Brain microvascular endothelial cell (primary cell): Measurements from ENCODE around the gene CST9L.
"Not testable (repeated sequence)": the region's sequence is repeated elsewhere in the genome, so short reads cannot be mapped to it uniquely, and the experiment has no call there.

ENCODE experiments used
- DNase-seq: peaks from one replicate; pipeline ENCODE4 v3.0.0-alpha.2; 2020
- H3K27ac ChIP-seq: fragments of 250-450 bp; sonication (Bioruptor Pico); 2 replicates; pipeline ENCODE4 v1.5.1; 2020; ENCODE audit warnings: mild to moderate bottlenecking, moderate library complexity
- H3K27me3 ChIP-seq: fragments of 250-450 bp; sonication (Bioruptor Pico); replicated peaks from 2 replicates; pipeline ENCODE4 v1.5.1; 2020; ENCODE audit warnings: mild to moderate bottlenecking
- H3K36me3 ChIP-seq: fragments of 250-450 bp; sonication (Bioruptor Pico); replicated peaks from 2 replicates; pipeline ENCODE4 v1.5.1; 2020; ENCODE audit warnings: mild to moderate bottlenecking
- H3K4me3 ChIP-seq: 2 replicates; pipeline ENCODE4 v1.5.1; 2011; ENCODE audit warnings: low read depth, mild to moderate bottlenecking, control low read depth, low read length, moderate library complexity
- in situ Hi-C: cut with HindIII; loops from 2 replicates; pipeline ENCODE4 v1.10.0; 2017; ENCODE audit warnings: low sequenced_read_pairs, low pct_ligation_motif_present
- TF ChIP-seq, protein P1 (sequence below): IDR thresholded peaks from 2 replicates; pipeline ENCODE4 v1.5.1; 2011; ENCODE audit warnings: low read depth, mild to moderate bottlenecking, moderate library complexity, low read length, control low read depth, inconsistent platforms; ENCODE audit errors: missing control alignments

The CST9L gene

DNA sequence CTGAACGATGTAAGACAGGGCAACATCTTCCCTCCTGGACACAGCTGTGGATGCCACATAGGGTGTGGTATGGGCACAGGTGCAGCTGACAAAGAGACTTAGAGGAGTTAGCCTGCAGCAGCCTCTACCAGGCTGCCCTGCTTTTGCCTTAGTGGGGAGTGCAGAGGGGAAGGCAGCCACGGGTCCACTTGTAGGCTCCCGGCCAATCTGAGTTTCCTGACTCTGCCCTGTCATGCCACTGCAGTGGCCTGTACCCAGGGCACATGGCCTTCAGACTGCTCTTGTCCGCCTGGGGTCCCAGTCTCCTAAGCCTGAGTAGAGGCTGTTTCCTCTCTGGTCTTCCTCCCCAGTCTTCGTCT, 17.1 kb upstream of the CST9L start:
- TF ChIP-seq, protein P1, sequence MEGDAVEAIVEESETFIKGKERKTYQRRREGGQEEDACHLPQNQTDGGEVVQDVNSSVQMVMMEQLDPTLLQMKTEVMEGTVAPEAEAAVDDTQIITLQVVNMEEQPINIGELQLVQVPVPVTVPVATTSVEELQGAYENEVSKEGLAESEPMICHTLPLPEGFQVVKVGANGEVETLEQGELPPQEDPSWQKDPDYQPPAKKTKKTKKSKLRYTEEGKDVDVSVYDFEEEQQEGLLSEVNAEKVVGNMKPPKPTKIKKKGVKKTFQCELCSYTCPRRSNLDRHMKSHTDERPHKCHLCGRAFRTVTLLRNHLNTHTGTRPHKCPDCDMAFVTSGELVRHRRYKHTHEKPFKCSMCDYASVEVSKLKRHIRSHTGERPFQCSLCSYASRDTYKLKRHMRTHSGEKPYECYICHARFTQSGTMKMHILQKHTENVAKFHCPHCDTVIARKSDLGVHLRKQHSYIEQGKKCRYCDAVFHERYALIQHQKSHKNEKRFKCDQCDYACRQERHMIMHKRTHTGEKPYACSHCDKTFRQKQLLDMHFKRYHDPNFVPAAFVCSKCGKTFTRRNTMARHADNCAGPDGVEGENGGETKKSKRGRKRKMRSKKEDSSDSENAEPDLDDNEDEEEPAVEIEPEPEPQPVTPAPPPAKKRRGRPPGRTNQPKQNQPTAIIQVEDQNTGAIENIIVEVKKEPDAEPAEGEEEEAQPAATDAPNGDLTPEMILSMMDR: no peak
- H3K4me3 ChIP-seq: no peak overlapping the region
- no peaks in the 10 kb centered on the region for H3K27me3 ChIP-seq
- H3K36me3 ChIP-seq: no peaks in the 10 kb centered on the region
- H3K27ac ChIP-seq: no peak overlapping the region
- no peak for DNase-seq
- in situ Hi-C loops: no loop called here

DNA sequence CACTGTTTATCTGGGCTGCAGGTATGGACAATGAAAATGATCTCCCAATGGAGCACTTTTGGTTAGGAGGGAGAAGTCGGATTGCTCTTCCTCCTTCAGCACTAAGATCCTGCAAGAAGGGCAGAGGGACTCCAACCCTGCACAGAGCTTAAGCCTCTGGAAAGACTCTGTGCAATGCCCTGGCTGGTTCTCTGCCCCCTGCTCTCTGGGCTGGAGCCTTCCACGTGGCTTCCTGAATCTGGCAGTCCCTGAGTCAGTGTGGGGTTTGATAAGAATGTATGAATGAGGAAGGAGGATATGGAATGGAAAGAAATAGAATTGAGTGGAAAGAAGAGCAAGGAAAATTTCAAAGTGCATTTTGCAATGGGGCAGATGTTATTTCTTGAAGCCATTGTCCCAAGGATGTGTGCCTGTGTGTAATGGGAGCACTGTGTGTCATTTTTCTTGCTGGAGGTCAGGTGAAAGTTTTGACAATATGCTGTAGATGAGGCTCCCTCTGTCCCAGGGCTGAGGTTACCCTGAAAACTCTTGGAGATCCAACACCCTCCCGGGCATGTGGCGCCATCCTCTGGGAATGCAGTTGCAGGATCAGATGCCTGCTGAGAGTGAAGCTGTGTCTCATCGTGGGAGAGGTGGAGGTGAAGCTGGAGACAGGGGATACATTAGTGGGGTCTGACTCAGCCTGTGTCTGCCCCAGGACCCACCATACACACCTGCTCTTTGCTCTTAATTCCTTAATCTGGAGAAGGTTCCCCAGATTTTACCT, 16.3 kb upstream of the CST9L start:
- TF ChIP-seq, protein P1: no peak
- Histone ChIP-seq H3K36me3 (no peaks in the 10 kb centered on the region), H3K27ac (no peak overlapping the region), H3K27me3 (no peaks in the 10 kb centered on the region), H3K4me3 (no peak overlapping the region)
- DNase-seq: no peak
- in situ Hi-C loops: no loop called here

GRCh38 chr20:23583526-23583925, 15.2 kb upstream of the CST9L start:
- in situ Hi-C loops: no loop called here
- no peak for DNase-seq
- no peak overlapping the region for H3K27ac ChIP-seq
- H3K27me3 ChIP-seq: no peaks in the 10 kb centered on the region
- H3K36me3 ChIP-seq: no peaks in the 10 kb centered on the region
- TF ChIP-seq, protein P1: no peak
- H3K4me3 ChIP-seq: no peak overlapping the region

DNA sequence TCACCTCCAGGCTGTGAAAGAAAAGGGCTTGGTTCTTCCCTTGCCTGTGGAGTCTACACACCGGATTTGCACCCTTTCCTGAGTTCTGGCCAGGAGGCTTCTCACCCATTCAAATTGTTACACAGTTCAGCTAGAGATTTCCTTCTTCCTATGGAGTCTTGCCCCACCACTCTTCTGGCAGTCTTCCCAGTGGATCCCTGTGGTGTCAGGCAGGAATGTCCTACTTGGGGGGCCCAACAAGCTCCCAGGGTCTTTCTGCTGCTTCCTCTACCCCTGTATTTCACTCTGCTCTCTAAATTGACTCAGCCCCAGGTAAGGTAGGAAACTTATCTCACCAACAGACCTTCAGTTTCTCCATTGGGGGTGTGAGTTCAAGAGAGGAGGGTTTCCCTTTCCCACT, 14.0 kb upstream of the CST9L start:
- in situ Hi-C loops: no loop called here
- TF ChIP-seq, protein P1: no peak
- H3K27me3 ChIP-seq: no peaks in the 10 kb centered on the region
- DNase-seq: no peak
- no peak overlapping the region for H3K27ac ChIP-seq
- no peaks in the 10 kb centered on the region for H3K36me3 ChIP-seq
- H3K4me3 ChIP-seq: no peak overlapping the region

DNA sequence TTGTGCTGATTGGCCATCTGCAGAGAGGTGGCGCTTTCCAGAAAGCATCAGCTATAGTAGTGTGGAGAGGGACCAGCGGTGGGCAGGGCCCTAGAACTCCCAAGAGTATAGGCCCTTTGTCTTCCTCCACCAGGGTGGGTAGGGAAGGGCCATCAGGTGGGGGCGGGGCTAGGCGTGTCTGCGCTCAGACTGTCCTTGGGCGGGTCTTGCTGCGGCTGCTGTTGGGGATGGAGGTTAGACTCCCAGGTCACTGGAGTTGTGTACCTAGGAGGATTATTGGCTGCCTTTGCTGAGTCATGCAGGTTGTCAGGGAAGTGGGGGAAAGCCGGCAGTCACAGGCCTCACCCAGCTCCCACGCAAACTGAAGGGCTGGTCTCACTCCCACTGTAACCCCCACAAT, 13.5 kb upstream of the CST9L start:
- H3K36me3 ChIP-seq, H3K4me3 ChIP-seq, H3K27ac ChIP-seq, H3K27me3 ChIP-seq, DNase-seq, in situ Hi-C loops: not testable (repeated sequence)

- TF ChIP-seq, protein P1: no peak
- DNase-seq: no peak
- in situ Hi-C loops: no loop called here
- Histone ChIP-seq H3K36me3 (no peaks in the 10 kb centered on the region), H3K27me3 (no peaks in the 10 kb centered on the region), H3K4me3 (no peak overlapping the region), H3K27ac (no peak overlapping the region)
Measured at GRCh38 chr20:23574977-23575376, 6.7 kb upstream of the CST9L start.
